GM23338 (cell line): ENCODE results near the gene ZNF185. TPM values are rescaled to one million over a fixed set of nuclear protein-coding genes. Genes with fewer than 3 reads are reported as not detected.
A peak's percentile ranks its signal among the peaks of the same experiment; 100 is the strongest.

Experiments
- ATAC-seq: fragments of 200-7000 bp; cut with Tn5 transposase; 3 replicates; pipeline ENCODE4 v1.9.1; 2020
- DNase-seq: peaks from one replicate; pipeline ENCODE4 v3.0.0-alpha.2; 2015; ENCODE audit warnings: low spot score
- H2AFZ ChIP-seq: fragments of 200-600 bp; sonication (generic); 2 replicates; pipeline ENCODE4 v1.8.0; 2016; ENCODE audit warnings: antibody characterized with exemption, mild to moderate bottlenecking, moderate library complexity
- H3F3A ChIP-seq: fragments of 200-600 bp; sonication (generic); replicated peaks from 2 replicates; pipeline ENCODE4 v1.8.0; 2017; ENCODE audit warnings: antibody characterized with exemption, mixed run types, low read depth
- H3K27ac ChIP-seq: fragments of 200-600 bp; sonication (generic); 2 replicates; pipeline ENCODE4 v1.6.1; 2016; ENCODE audit warnings: low read depth
- H3K27me3 ChIP-seq: fragments of 200-600 bp; sonication (generic); 2 replicates; pipeline ENCODE4 v1.8.0; 2016; ENCODE audit warnings: mild to moderate bottlenecking, mixed run types, moderate library complexity; ENCODE audit not compliant: insufficient read depth
- H3K36me3 ChIP-seq: fragments of 200-600 bp; sonication (generic); 2 replicates; pipeline ENCODE4 v1.8.0; 2016; ENCODE audit warnings: mild to moderate bottlenecking; ENCODE audit not compliant: insufficient read depth
- H3K4me1 ChIP-seq: fragments of 200-600 bp; sonication (generic); 2 replicates; pipeline ENCODE4 v1.8.0; 2016; ENCODE audit warnings: mild to moderate bottlenecking, moderate library complexity; ENCODE audit not compliant: insufficient read depth
- H3K4me2 ChIP-seq: fragments of 200-600 bp; sonication (generic); 2 replicates; pipeline ENCODE4 v1.7.1; 2017; ENCODE audit warnings: mixed run types
- H3K4me3 ChIP-seq: fragments of 200-600 bp; sonication (generic); 2 replicates; pipeline ENCODE4 v1.6.1; 2016; ENCODE audit warnings: mixed run types
- H3K79me2 ChIP-seq: fragments of 200-600 bp; sonication (generic); replicated peaks from 2 replicates; pipeline ENCODE4 v1.8.0; 2017; ENCODE audit warnings: mild to moderate bottlenecking; ENCODE audit not compliant: insufficient read depth
- H3K9me2 ChIP-seq: fragments of 200-600 bp; sonication (generic); 2 replicates; pipeline ENCODE4 v1.8.0; 2017; ENCODE audit not compliant: insufficient read depth
- H4K20me1 ChIP-seq: fragments of 200-600 bp; sonication (generic); replicated peaks from 2 replicates; pipeline ENCODE4 v1.8.0; 2017; ENCODE audit warnings: mild to moderate bottlenecking; ENCODE audit not compliant: insufficient read depth
- H3K27ac Mint-ChIP-seq: 2 replicates; pipeline ENCODE4 v1.8.0; 2020; ENCODE audit warnings: inconsistent platforms, mild to moderate bottlenecking, moderate library complexity, mixed read lengths
- H3K27me3 Mint-ChIP-seq: 3 replicates; pipeline ENCODE4 v1.8.0; 2022; ENCODE audit warnings: low read depth, mild to moderate bottlenecking, moderate library complexity, mixed read lengths, inconsistent platforms; ENCODE audit not compliant: insufficient read depth, poor library complexity
- H3K36me3 Mint-ChIP-seq: 3 replicates; pipeline ENCODE4 v1.8.0; 2021; ENCODE audit warnings: low read depth, mild to moderate bottlenecking, inconsistent platforms, moderate library complexity, mixed read lengths
- H3K4me1 Mint-ChIP-seq: 3 replicates; pipeline ENCODE4 v1.8.0; 2020; ENCODE audit warnings: mild to moderate bottlenecking, inconsistent platforms, mixed read lengths
- H3K4me3 Mint-ChIP-seq: 3 replicates; pipeline ENCODE4 v1.8.0; 2021; ENCODE audit warnings: moderate library complexity, mild to moderate bottlenecking, inconsistent platforms, mixed read lengths
- H3K9me3 Mint-ChIP-seq: 3 replicates; pipeline ENCODE4 v1.8.0; 2020; ENCODE audit warnings: moderate library complexity, mild to moderate bottlenecking, inconsistent platforms, mixed read lengths
- CREB1 ChIP-seq: fragments of 250-450 bp; sonication (Bioruptor Pico); IDR thresholded peaks from 2 replicates; pipeline ENCODE4 v1.5.0; 2020; ENCODE audit warnings: low read depth, mild to moderate bottlenecking, moderate library complexity
- EZH2 ChIP-seq: fragments of 200-600 bp; sonication (generic); IDR thresholded peaks from one replicate; pipeline ENCODE4 v1.8.0; 2017; ENCODE audit warnings: antibody characterized with exemption, mild to moderate bottlenecking, low read depth; ENCODE audit not compliant: unreplicated experiment
- EZH2phosphoT487 ChIP-seq: fragments of 200-600 bp; sonication (generic); IDR thresholded peaks from one replicate; pipeline ENCODE4 v1.8.1; 2018; ENCODE audit warnings: antibody characterized with exemption; ENCODE audit not compliant: unreplicated experiment
- NANOG ChIP-seq: IDR thresholded peaks from 2 replicates; pipeline ENCODE4 v1.6.1; 2016; ENCODE audit warnings: antibody characterized with exemption, borderline replicate concordance
- POLR2AphosphoS5 ChIP-seq: IDR thresholded peaks from 2 replicates; pipeline ENCODE4 v1.6.1; 2016; ENCODE audit warnings: antibody characterized with exemption, low read depth
- REST ChIP-seq: IDR thresholded peaks from one replicate; pipeline ENCODE4 v1.6.1; 2018; ENCODE audit warnings: antibody characterized with exemption; ENCODE audit not compliant: unreplicated experiment
- ZNF331 ChIP-seq: fragments of 250-450 bp; sonication (Bioruptor Pico); IDR thresholded peaks from 2 replicates; pipeline ENCODE4 v1.5.0; 2020; ENCODE audit warnings: low read depth, mild to moderate bottlenecking, moderate library complexity
- ZNF462 ChIP-seq: fragments of 250-450 bp; sonication (Bioruptor Pico); IDR thresholded peaks from 2 replicates; pipeline ENCODE4 v1.5.0; 2020; ENCODE audit warnings: mild to moderate bottlenecking, moderate library complexity
- polyA plus RNA-seq: library from polyadenylated mRNA; unstranded; fragments of >200 nt; fragmentation: Nextera tagmentation; extraction: Ambion mirVana; gene quantifications from 2 replicates; pipeline ENCODE4 v1.2.1, GENCODE V29; 2016
- total RNA-seq: library from RNA; depleted of rRNA; stranded (reverse); fragments of >200 nt; shearing (Covaris generic); gene quantifications from 2 replicates; pipeline ENCODE4 v1.2.3, GENCODE V29; 2014
- TF ChIP-seq, protein P1 (sequence below), 2 experiments: fragments of 200-600 bp in 1 of 2; sonication (generic) in 1 of 2; conservative IDR thresholded peaks; 2 replicates each; pipeline versions ENCODE4 v1.5.1 to v1.6.1; 2016 to 2017; ENCODE audit warnings: antibody characterized with exemption in 2 of 2, low read depth in 2 of 2, mild to moderate bottlenecking in 2 of 2, moderate library complexity in 1 of 2
- TF ChIP-seq, protein P2 (sequence below): IDR thresholded peaks from 2 replicates; pipeline ENCODE4 v1.6.1; 2016; ENCODE audit warnings: antibody characterized with exemption

Gene ZNF185
- total and polyA plus RNA-seq, 2 experiments from 2014 or later, result 2.9 to 7.8 TPM

- TF ChIP-seq REST, result no peak
- TF ChIP-seq CREB1 (CRISPR knock-in tag), result no peak
- no peak for TF ChIP-seq ZNF331
- TF ChIP-seq EZH2phosphoT487, result no peak
- TF ChIP-seq, protein P1, sequence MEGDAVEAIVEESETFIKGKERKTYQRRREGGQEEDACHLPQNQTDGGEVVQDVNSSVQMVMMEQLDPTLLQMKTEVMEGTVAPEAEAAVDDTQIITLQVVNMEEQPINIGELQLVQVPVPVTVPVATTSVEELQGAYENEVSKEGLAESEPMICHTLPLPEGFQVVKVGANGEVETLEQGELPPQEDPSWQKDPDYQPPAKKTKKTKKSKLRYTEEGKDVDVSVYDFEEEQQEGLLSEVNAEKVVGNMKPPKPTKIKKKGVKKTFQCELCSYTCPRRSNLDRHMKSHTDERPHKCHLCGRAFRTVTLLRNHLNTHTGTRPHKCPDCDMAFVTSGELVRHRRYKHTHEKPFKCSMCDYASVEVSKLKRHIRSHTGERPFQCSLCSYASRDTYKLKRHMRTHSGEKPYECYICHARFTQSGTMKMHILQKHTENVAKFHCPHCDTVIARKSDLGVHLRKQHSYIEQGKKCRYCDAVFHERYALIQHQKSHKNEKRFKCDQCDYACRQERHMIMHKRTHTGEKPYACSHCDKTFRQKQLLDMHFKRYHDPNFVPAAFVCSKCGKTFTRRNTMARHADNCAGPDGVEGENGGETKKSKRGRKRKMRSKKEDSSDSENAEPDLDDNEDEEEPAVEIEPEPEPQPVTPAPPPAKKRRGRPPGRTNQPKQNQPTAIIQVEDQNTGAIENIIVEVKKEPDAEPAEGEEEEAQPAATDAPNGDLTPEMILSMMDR (conservative IDR thresholded peaks at IDR 0.05; ENCODE audit: low read depth in 2 of 2), result no peak
- TF ChIP-seq, protein P2, sequence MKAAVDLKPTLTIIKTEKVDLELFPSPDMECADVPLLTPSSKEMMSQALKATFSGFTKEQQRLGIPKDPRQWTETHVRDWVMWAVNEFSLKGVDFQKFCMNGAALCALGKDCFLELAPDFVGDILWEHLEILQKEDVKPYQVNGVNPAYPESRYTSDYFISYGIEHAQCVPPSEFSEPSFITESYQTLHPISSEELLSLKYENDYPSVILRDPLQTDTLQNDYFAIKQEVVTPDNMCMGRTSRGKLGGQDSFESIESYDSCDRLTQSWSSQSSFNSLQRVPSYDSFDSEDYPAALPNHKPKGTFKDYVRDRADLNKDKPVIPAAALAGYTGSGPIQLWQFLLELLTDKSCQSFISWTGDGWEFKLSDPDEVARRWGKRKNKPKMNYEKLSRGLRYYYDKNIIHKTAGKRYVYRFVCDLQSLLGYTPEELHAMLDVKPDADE, result no peak
- no peak for TF ChIP-seq EZH2
- no peak for TF ChIP-seq POLR2AphosphoS5
Observed at GRCh38 chrX:152898442-152898841, 575 bp downstream of the ZNF185 start (continued).

DNA sequence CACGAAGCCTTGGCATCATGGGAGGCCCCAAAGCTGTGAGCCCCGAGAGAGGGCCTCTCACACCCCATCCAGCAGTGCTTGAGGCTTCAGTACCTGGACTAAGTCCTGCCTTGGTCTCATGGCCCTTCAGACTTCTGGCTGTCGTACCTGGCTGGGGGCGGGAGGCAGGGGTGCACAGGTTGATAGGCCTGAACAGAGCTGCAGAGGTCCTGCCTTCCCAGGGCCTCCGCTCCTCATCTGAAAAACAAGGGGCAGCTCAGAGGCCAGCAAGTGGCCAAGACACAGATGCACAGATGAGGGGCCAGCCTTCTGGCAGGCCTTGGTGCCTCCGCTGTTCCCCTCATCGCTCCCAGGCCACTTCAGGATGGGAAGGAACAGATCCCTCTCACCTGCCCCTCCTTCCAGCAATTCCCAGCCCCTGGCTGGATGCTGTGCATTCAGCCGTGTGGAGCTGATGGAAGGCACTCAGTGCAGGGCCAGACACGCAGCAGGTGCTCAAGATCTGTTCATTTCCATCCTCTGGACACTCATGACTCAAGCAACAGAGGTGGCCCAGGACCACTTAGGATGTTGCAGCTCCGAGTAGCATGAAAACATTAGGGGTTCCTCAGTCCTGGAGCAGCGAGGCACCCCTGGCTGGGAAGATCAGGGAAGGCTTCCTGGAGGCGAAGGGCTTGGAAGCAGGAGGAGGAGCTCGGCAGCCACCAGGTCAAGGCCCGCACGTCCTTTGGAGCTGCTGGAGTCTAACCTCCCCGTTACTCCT is 1.4 kb downstream of the ZNF185 start:
- H3K9me2 ChIP-seq, result no peaks in the 10 kb centered on the region
- H3K79me2 ChIP-seq, result no peaks in the 10 kb centered on the region
- H3K4me2 ChIP-seq, result no peak overlapping the region
- no peak overlapping the region for H3K4me3 ChIP-seq
- ATAC-seq (no peak), DNase-seq (no peak)
- H3K4me3 Mint-ChIP-seq, result 0 out of 3 replicates have a peak overlapping the region, but pooled peaks have one; percentile 19
- H3K9me3 Mint-ChIP-seq, result no peaks in the 10 kb centered on the region
- H3K27me3 ChIP-seq, result no peaks in the 10 kb centered on the region
- peaks cover 29% of the 10 kb centered on the region for H3K4me1 Mint-ChIP-seq
- peaks cover 3% of the 10 kb centered on the region for H3K27me3 Mint-ChIP-seq
- no peak overlapping the region for H3K27ac Mint-ChIP-seq
- H3K36me3 Mint-ChIP-seq, result no peaks in the 10 kb centered on the region; the same call in 2 of the 3 replicates
- H2AFZ ChIP-seq, result no peak overlapping the region
- no peaks in the 10 kb centered on the region for H3F3A ChIP-seq
- H3K4me1 ChIP-seq, result peaks cover 8% of the 10 kb centered on the region; the same call in 1 of the 2 replicates
- no peaks in the 10 kb centered on the region for H3K36me3 ChIP-seq
- no peak overlapping the region for H3K27ac ChIP-seq
- H4K20me1 ChIP-seq, result no peaks in the 10 kb centered on the region
- TF ChIP-seq NANOG, result no peak
- TF ChIP-seq EZH2phosphoT487, result no peak
- no peak for TF ChIP-seq ZNF462
- TF ChIP-seq, protein P2, result no peak
